HepG2 (cell line): ENCODE results near the gene DDX39B. TPM values are rescaled to one million over a fixed set of nuclear protein-coding genes. Genes with fewer than 3 reads are reported as not detected.
A peak's percentile ranks its signal among the peaks of the same experiment; 100 is the strongest.

Experiments used
- CEBPG ChIP-seq: IDR thresholded peaks from 2 replicates; pipeline ENCODE4 v1.6.1; 2016
- IRX3 ChIP-seq: sonication (generic); formaldehyde crosslinking; IDR thresholded peaks from 2 replicates; pipeline ENCODE4 v1.8.1; 2023; ENCODE audit warnings: mild to moderate bottlenecking, low read depth, missing genetic modification reagents, borderline replicate concordance
- NBN ChIP-seq: fragments of 450-650 bp; conservative IDR thresholded peaks from 2 replicates; pipeline ENCODE4 v1.6.1; 2017
- NKX3-1 ChIP-seq: sonication (generic); formaldehyde crosslinking; IDR thresholded peaks from 2 replicates; pipeline ENCODE4 v1.5.0; 2020; ENCODE audit warnings: missing genetic modification reagents
- NR1H2 ChIP-seq: sonication (generic); formaldehyde crosslinking; IDR thresholded peaks from 2 replicates; pipeline ENCODE4 v1.8.1; 2022; ENCODE audit warnings: low read depth, missing genetic modification reagents, borderline replicate concordance
- PHF21A ChIP-seq: sonication (generic); formaldehyde crosslinking; IDR thresholded peaks from 2 replicates; pipeline ENCODE4 v1.5.0; 2020; ENCODE audit warnings: mild to moderate bottlenecking, missing genetic modification reagents
- SRY ChIP-seq: sonication (generic); formaldehyde crosslinking; IDR thresholded peaks from 2 replicates; pipeline ENCODE4 v1.8.0; 2022; ENCODE audit warnings: mild to moderate bottlenecking, missing genetic modification reagents
- TSC22D2 ChIP-seq: sonication (generic); formaldehyde crosslinking; IDR thresholded peaks from 2 replicates; pipeline ENCODE4 v1.5.1; 2020; ENCODE audit warnings: missing genetic modification reagents, mild to moderate bottlenecking, borderline replicate concordance
- ZNF225 ChIP-seq: sonication (generic); formaldehyde crosslinking; IDR thresholded peaks from 2 replicates; pipeline ENCODE4 v1.4.0; 2020; ENCODE audit warnings: mild to moderate bottlenecking, missing genetic modification reagents
- ZNF274 ChIP-seq: sonication (generic); formaldehyde crosslinking; IDR thresholded peaks from 2 replicates; pipeline ENCODE4 v1.5.1; 2020; ENCODE audit warnings: mild to moderate bottlenecking, missing genetic modification reagents
- ZNF331 ChIP-seq: sonication (generic); formaldehyde crosslinking; IDR thresholded peaks from 2 replicates; pipeline ENCODE4 v1.4.0; 2020; ENCODE audit warnings: missing genetic modification reagents
- polyA plus RNA-seq, 8 experiments: library from polyadenylated mRNA; depleted of rRNA in 3 of 8; stranded (reverse) in 7 of 8; unstranded in 1 of 8; fragments of >200 nt; fragmentation: Illumina TruSeq in 4 of 8; extraction: Trizol in 4 of 8; gene quantifications; 2 replicates each; pipeline versions ENCODE4 v1.2.1 to v1.2.3, GENCODE V29; 2011 to 2016; ENCODE audit warnings: low read depth in 4 of 8, missing spikeins in 1 of 8, mixed read lengths in 1 of 8; ENCODE audit not compliant: insufficient read depth in 1 of 8
- total RNA-seq, 5 experiments: library from RNA; depleted of rRNA; stranded (reverse); fragments of >200 nt; fragmentation: Illumina TruSeq; extraction: Trizol; gene quantifications; 2 replicates each; pipeline ENCODE4 v1.2.3, GENCODE V29; 2016; ENCODE audit warnings: low read depth in 1 of 5
- TF ChIP-seq, protein P1 (sequence below), 2 experiments: sonication (generic) in 1 of 2; formaldehyde crosslinking in 1 of 2; IDR thresholded peaks; 2 replicates each; pipeline versions ENCODE4 v1.4.0 to v1.6.1; 2018 to 2020; ENCODE audit warnings: missing genetic modification reagents in 2 of 2, borderline replicate concordance in 1 of 2, low read depth in 1 of 2, mild to moderate bottlenecking in 1 of 2, missing biosample characterization in 1 of 2
- TF ChIP-seq, protein P2 (sequence below): sonication (generic); formaldehyde crosslinking; IDR thresholded peaks from one replicate; pipeline ENCODE4 v1.5.1; 2020; ENCODE audit warnings: mild to moderate bottlenecking, missing genetic modification reagents; ENCODE audit errors: not compliant biosample characterization
- TF ChIP-seq, protein P3 (sequence below): sonication (generic); formaldehyde crosslinking; IDR thresholded peaks from 2 replicates; pipeline ENCODE4 v1.4.0; 2020; ENCODE audit warnings: missing genetic modification reagents
- TF ChIP-seq, protein P4 (sequence below): sonication (generic); formaldehyde crosslinking; IDR thresholded peaks from 2 replicates; pipeline ENCODE4 v1.4.0; 2020; ENCODE audit warnings: missing genetic modification reagents, mild to moderate bottlenecking, borderline replicate concordance

Gene DDX39B
- total and polyA plus RNA-seq, 2 of the 13 experiments (the other 11 are each of a cell fraction or from before 2014, with no cell fraction given) = 570 to 678 TPM

DNA sequence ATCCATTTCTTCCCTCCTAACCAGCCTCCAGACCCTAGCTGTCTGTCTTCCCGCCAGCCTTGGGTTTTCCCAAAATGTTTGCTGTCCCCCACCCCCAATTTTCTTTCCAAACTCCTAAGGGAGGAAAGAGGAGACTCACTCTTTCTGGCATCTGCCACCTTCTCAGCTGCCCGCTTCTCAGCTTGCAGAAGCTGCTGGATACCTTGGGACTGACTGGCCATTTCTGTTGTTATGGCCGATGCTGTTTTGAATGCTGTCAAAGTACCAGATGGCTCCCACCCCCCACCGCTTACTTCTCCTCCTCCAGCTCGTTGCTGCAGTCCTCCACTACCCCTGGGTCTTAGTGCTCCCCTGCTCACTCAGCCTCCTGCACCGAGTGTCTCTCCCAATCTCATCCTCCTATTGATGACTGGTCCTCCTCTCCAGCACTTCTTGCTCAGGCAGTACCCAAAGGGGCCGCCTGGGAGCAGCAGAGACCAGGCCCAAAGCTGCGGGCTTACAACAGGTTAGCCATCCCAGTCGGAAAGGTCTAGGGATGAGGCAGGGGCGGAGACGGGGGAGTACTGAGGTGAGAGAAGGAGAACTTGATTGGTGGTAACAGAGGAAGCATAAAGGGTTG lies 4.6 kb upstream of the DDX39B start, which contains the start of gene ATP6V1G2 (continued):
- TF ChIP-seq, protein P1, sequence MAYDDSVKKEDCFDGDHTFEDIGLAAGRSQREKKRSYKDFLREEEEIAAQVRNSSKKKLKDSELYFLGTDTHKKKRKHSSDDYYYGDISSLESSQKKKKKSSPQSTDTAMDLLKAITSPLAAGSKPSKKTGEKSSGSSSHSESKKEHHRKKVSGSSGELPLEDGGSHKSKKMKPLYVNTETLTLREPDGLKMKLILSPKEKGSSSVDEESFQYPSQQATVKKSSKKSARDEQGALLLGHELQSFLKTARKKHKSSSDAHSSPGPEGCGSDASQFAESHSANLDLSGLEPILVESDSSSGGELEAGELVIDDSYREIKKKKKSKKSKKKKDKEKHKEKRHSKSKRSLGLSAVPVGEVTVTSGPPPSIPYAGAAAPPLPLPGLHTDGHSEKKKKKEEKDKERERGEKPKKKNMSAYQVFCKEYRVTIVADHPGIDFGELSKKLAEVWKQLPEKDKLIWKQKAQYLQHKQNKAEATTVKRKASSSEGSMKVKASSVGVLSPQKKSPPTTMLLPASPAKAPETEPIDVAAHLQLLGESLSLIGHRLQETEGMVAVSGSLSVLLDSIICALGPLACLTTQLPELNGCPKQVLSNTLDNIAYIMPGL (CRISPR knock-in tag; IDR thresholded peaks at IDR 0.05; ENCODE audit: borderline replicate concordance in 1 of 2, low read depth in 1 of 2) = peak; percentile 31 to 85
- no peak for TF ChIP-seq NBN
- TF ChIP-seq, protein P2, sequence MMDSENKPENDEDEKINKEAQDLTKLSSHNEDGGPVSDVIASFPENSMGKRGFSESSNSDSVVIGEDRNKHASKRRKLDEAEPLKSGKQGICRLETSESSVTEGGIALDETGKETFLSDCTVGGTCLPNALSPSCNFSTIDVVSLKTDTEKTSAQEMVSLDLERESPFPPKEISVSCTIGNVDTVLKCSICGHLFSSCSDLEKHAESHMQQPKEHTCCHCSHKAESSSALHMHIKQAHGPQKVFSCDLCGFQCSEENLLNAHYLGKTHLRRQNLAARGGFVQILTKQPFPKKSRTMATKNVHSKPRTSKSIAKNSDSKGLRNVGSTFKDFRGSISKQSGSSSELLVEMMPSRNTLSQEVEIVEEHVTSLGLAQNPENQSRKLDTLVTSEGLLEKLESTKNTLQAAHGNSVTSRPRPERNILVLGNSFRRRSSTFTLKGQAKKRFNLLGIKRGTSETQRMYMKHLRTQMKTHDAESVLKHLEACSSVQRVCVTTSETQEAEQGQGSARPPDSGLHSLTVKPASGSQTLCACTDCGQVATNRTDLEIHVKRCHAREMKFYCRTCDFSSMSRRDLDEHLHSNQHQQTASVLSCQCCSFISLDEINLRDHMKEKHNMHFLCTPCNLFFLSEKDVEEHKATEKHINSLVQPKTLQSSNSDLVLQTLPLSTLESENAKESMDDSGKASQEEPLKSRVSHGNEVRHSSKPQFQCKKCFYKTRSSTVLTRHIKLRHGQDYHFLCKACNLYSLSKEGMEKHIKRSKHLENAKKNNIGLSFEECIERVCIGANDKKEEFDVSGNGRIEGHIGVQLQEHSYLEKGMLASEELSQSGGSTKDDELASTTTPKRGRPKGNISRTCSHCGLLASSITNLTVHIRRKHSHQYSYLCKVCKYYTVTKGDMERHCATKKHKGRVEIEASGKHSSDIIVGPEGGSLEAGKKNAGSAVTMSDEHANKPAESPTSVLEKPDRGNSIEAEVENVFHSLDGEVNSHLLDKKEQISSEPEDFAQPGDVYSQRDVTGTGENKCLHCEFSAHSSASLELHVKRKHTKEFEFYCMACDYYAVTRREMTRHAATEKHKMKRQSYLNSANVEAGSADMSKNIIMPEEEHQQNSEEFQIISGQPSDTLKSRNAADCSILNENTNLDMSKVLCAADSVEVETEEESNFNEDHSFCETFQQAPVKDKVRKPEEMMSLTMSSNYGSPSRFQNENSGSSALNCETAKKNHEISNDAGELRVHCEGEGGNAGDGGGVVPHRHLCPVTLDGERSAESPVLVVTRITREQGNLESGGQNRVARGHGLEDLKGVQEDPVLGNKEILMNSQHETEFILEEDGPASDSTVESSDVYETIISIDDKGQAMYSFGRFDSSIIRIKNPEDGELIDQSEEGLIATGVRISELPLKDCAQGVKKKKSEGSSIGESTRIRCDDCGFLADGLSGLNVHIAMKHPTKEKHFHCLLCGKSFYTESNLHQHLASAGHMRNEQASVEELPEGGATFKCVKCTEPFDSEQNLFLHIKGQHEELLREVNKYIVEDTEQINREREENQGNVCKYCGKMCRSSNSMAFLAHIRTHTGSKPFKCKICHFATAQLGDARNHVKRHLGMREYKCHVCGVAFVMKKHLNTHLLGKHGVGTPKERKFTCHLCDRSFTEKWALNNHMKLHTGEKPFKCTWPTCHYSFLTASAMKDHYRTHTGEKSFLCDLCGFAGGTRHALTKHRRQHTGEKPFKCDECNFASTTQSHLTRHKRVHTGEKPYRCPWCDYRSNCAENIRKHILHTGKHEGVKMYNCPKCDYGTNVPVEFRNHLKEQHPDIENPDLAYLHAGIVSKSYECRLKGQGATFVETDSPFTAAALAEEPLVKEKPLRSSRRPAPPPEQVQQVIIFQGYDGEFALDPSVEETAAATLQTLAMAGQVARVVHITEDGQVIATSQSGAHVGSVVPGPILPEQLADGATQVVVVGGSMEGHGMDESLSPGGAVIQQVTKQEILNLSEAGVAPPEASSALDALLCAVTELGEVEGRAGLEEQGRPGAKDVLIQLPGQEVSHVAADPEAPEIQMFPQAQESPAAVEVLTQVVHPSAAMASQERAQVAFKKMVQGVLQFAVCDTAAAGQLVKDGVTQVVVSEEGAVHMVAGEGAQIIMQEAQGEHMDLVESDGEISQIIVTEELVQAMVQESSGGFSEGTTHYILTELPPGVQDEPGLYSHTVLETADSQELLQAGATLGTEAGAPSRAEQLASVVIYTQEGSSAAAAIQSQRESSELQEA (CRISPR knock-in tag) = no peak
- TF ChIP-seq PHF21A = no peak
- TF ChIP-seq NKX3-1 (CRISPR knock-in tag) = no peak
- TF ChIP-seq SRY (CRISPR knock-in tag) = 0 out of 2 replicates have a peak, but pooled peaks have one; percentile 58
- TF ChIP-seq TSC22D2 = peak; percentile 90; the same call in 1 of the 2 replicates
- peak; percentile 27; the same call in 1 of the 2 replicates for TF ChIP-seq CEBPG
- no peak for TF ChIP-seq ZNF225 (CRISPR knock-in tag)
- TF ChIP-seq, protein P3, sequence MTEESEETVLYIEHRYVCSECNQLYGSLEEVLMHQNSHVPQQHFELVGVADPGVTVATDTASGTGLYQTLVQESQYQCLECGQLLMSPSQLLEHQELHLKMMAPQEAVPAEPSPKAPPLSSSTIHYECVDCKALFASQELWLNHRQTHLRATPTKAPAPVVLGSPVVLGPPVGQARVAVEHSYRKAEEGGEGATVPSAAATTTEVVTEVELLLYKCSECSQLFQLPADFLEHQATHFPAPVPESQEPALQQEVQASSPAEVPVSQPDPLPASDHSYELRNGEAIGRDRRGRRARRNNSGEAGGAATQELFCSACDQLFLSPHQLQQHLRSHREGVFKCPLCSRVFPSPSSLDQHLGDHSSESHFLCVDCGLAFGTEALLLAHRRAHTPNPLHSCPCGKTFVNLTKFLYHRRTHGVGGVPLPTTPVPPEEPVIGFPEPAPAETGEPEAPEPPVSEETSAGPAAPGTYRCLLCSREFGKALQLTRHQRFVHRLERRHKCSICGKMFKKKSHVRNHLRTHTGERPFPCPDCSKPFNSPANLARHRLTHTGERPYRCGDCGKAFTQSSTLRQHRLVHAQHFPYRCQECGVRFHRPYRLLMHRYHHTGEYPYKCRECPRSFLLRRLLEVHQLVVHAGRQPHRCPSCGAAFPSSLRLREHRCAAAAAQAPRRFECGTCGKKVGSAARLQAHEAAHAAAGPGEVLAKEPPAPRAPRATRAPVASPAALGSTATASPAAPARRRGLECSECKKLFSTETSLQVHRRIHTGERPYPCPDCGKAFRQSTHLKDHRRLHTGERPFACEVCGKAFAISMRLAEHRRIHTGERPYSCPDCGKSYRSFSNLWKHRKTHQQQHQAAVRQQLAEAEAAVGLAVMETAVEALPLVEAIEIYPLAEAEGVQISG (CRISPR knock-in tag) = peak; percentile 59; the same call in 1 of the 2 replicates
- no peak; the same call in 1 of the 2 replicates for TF ChIP-seq ZNF274 (CRISPR knock-in tag)
- TF ChIP-seq ZNF331 (CRISPR knock-in tag) = peak; percentile 35; the same call in 1 of the 2 replicates
- no peak for TF ChIP-seq IRX3 (CRISPR knock-in tag)
- no peak for TF ChIP-seq NR1H2 (CRISPR knock-in tag)
- TF ChIP-seq, protein P4, sequence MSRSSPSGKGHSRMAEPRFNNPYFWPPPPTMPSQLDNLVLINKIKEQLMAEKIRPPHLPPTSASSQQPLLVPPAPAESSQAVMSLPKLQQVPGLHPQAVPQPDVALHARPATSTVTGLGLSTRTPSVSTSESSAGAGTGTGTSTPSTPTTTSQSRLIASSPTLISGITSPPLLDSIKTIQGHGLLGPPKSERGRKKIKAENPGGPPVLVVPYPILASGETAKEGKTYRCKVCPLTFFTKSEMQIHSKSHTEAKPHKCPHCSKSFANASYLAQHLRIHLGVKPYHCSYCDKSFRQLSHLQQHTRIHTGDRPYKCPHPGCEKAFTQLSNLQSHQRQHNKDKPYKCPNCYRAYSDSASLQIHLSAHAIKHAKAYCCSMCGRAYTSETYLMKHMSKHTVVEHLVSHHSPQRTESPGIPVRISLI (CRISPR knock-in tag) = peak; percentile 26; the same call in 1 of the 2 replicates
